AG08395 (cell line): ENCODE measurements around the gene AHRR.

Source experiments
- DNase-seq: peaks from one replicate; pipeline ENCODE4 v3.0.0; 2012; ENCODE audit warnings: mixed read lengths, low spot score

AHRR gene

DNA sequence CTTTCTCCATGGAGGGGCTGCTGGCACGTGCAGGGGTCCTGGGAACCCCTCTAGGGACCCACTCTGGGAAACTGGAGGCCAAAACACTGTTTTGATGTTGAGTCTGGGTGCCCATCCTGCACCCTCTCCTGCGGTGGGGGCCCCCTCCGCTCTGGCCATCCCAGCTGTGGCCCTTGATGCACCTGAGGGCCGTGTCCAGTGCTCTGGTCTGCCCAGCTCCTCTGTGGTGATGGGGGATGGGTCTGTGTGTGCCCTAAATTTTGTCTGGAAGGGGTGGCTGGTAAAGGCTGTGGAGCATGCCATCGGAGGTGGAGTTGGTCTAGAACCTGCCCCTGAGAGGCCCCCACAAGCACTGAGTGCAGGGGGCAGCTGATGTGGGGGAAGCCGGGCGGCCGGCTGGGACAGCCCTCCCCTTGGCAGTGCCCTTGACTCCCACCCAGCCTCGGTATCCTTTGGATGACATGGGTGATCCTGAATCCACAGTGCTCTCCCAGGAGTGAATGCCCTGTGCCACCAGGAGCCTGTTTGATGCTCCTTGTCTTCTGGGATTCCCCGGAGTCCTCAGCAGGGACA lies 26.3 kb downstream of the AHRR start:
- no peak for DNase-seq

DNA sequence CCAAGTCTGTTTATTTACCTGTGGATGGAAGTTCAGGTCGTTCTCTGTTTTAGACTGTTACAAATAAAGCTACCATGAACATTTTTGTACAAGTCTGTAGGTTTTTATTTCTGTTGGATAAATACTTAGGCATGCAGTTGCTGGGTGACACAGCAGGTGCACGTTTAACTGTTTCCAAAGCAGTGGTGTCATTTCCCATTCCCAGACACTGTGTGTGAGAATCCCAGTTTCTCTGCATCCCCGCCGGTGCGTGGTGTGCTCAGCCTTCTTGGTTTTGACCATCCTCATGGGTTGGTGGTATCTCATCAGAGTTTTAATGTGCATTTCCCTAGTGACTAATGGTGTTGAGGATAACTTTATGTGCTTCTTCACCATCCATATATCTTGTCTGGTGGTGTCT lies 27.2 kb downstream of the AHRR start:
- DNase-seq, result no peak

DNA sequence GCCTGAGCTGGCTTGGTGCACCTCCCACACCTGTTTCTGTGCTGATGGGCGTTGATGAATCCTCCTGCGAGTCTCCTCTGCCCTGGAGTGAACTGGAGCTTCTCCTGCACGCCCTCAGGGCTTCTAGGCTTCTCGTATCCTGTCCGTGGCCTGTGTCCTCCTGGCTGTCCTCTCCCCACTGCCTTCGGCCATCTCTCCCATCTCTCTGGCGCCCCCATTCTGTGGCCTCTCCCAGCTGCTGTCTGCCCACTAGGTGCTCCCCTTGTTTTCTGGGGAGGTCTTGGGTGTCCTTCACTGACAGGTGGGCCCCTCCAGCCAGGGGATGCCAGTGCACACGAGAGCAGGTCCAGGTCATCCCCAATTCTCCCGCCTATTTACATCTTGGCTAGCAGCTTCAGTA lies 28.8 kb downstream of the AHRR start:
- no peak for DNase-seq

GRCh38 chr5:351084-351920 lies 29.8 kb downstream of the AHRR start:
- no peak for DNase-seq

GRCh38 chr5:351921-352245 lies 30.4 kb downstream of the AHRR start:
- no peak for DNase-seq

DNA sequence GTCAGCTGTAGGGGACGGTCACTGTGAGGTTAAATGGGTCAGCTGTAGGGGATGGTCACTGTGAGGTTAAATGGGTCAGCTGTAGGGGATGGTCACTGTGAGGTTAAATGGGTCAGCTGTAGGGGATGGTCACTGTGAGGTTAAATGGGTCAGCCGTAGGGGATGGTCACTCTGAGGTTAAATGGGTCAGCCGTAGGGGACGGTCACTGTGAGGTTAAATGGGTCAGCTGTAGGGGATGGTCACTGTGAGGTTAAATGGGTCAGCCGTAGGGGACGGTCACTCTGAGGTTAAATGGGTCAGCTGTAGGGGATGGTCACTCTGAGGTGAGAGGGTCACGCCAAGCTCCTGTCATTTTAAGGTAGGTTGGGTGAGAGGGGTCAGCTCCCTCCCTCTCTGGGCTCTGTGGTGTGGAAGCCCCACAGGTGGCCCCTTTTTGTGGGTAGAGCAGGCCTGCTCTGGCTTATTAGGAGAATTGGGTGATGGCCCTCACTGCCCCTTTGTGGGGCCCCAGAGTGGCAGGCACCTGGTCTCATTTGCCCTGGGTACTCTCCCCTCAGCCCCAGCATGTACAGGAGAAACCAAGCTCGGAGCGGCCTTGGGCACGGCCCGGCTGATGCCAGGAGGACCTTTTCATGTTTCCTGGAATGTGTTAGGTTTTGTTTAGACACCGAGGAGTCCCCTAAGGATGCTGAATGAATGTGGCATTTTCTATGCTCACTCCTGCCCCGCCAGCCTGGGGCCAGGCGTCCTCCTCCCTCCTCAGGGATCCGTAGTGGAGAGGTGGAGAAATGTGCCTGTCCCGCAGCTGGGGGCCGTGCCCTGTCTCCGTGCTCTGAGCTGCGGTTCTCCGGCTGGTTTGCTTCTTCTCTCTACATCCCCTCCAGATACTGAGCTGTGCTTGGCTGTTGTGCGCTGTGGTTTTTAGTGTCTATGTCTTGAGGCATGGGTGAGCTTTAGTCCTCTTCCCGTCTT lies 31.4 kb downstream of the AHRR start:
- no peak for DNase-seq

DNA sequence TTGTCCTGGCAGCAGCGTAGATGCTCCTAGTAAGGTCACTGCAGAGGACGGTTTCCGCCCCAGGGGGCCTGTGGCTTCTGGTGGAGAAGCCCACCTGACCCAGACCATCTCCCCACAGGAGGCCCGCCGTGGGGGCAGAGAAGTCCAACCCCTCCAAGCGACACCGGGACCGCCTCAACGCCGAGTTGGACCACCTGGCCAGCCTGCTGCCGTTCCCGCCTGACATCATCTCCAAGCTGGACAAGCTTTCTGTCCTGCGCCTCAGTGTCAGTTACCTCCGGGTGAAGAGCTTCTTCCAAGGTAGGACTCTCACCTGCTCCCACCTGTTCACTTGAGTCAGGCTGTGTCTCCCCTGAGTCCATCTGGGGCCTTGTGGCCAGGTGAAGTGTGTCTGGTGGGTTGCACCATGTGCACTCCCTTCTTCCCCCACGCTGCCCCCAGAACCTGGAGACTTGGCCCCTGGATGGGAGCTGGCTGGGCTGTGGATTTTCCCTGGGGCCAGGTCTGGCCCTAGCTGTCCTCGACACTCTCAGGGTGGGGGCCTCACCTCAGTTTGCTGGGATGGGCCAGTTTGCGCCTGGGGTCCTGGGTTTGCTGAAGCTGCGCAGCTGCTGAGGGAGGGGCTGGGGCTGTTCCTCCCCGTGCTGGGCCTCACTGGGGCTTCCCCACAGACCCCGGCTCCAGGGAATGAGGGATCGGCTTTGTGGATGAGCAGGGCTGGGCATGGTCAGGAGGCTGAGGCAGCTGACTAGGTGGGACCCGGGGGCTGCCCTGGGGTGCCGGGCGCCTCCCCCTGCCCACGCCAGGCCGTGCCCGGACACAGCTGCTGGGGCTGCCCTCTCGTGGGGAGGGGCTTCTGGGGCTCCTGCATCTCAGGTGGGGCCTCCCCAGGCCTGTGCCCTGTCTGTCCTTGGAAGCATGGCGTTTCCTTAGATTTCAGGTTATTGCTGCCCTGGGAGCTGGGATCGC lies 32.4 kb downstream of the AHRR start:
- DNase-seq, result no peak

DNA sequence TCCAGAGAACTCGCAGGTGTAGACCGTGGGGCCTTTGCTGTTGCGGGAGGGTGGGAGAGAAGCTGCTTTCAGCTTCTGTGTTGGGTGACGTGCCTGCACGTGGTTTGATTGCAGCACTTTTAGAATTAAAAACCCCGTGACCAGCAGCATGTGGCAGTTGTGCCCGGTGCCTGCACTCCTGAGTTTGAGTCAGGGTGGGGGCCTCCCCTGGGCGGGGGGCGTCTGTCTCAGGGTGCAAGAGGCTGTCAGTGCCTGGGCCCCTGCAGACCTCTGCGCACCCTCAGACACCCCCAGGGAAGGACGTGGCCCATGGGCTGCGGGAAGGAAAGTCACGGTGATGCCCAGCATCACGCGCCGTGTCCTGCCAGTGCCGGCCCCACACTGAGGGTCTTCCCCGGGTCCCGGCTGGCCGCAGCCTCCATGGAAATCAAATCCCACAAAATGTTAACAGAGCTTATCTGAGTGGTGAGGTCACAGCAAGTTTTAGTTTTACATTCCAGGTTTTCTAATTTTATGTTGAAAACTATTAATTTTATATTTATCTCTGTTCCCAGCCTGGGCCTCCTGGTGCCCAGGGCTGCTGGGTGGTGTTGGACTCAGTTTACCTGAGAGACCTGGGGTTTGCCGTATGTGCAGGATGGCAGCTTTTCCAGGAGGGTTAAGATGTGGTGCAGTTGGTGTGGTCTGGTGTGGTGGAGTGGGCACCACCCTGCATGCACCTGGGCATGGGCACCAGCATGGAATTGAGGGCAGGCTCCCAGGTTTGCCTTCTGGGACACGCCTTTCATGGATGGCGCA lies 33.3 kb downstream of the AHRR start:
- DNase-seq, result no peak

DNA sequence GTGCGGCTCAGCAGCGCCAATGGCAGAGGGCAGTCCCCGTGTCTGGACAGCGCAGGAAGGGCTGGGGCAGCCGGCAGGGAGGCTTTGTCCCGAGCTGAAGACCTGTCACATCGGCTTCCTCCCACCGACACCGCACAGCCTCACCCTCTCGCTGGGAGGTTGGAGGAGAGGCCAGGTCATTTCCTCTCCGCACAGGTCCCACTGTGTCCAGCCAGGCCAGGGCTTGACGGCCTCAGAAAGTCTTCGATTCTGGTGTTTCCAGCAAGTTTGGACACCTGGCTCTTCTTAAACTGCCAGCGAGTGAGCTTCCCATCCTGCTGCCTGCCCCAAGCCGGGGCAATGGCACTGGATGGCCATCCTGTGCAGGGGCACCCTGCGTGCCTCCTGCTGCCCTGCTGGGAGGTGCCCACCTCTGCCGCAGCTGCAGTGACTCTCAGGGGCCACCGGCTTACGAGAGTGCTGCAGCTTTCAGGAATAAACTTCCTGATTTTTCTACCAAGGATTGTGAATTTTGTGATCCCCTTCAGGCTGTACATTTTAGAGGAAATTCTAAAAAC lies 33.9 kb downstream of the AHRR start:
- DNase-seq, result no peak

- no peak for DNase-seq
Observed at GRCh38 chr5:355958-356357, 34.4 kb downstream of the AHRR start.

DNA sequence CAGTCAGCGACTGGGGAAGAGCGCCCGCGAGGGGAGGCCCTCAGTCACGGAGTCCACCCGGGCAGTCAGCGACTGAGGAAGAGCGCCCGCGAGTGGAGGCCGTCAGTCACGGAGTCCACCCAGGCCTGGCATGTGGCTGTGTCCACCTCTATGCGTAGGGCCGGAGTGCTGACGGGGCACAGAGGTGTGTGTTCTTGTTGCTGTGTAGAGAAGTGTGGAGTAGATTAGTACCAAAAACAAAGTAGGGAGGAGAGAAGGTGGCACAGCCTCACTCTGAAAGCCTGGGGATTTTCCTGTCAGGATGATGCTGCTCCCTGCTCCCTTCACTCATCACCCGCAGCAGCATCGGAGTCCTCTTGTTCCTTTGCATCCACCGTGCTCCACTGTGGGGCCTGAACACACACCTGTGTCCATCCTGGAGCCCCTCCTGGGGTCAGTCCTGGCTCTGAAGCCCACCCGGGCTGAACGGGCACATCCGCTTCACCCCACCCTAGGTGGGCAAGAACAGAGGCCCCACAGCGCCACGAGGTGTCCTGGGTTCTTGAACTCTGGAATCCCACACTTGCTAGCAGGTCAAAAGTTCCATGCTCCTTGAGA lies 37.9 kb downstream of the AHRR start:
- no peak for DNase-seq

- no peak for DNase-seq
Observed at GRCh38 chr5:360257-361027, 38.9 kb downstream of the AHRR start.

- no peak for DNase-seq
Observed at GRCh38 chr5:362189-362588, 40.7 kb downstream of the AHRR start.

GRCh38 chr5:362978-363765 lies 41.7 kb downstream of the AHRR start:
- DNase-seq, result no peak

GRCh38 chr5:364497-364896 lies 43.0 kb downstream of the AHRR start:
- no peak for DNase-seq

GRCh38 chr5:366541-367357 lies 45.2 kb downstream of the AHRR start:
- no peak for DNase-seq

DNA sequence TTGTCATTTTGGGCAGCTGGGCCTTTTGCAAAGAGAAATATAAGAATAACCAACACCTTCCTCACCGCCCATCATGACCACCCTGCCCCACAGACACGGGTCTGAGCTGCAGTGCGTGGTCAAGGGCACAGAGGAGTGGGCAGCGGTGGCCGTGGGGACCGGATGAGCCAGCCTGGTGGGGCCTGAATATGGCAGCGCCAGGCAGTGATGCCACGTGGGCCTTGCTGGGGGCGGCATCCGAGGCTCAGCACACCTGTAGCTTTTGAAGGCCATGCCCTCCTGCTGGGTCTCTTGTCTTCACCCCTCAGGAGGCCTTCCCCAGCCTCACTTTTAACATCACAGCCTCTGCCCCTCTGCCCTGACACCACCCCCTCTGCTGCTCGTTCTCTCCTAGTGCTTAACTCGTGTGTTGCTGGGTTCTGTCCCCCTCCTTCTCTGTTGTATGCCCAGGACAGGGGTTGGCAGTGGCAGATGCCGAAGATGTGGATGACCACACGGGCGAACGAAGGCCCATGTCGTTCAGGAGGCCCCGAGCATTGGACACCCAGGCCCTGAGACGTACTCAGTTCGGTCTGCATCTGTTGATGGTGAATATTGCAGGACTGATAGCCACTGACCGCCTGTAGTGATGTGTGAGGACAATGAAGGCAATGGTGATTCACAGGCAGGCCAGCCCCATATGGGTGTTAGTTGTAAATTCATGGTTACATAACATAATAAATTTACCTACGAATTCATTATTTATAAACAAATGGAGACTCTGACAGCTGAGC lies 46.0 kb downstream of the AHRR start:
- no peak for DNase-seq
